DND-41 (cell line): Measurements from ENCODE around the gene SIPA1L3.
A peak's percentile ranks its signal among the peaks of the same experiment; 100 is the strongest.

Experiments used
- CTCF ChIP-seq: IDR thresholded peaks from 2 replicates; pipeline ENCODE4 v1.5.1; 2012; ENCODE audit warnings: borderline replicate concordance, low read length, moderate library complexity, mild to moderate bottlenecking; ENCODE audit not compliant: poor library complexity, severe bottlenecking; ENCODE audit errors: extremely low read depth
- EZH2 ChIP-seq: IDR thresholded peaks from 3 replicates; pipeline ENCODE4 v1.6.1; 2012; ENCODE audit warnings: borderline replicate concordance, low read depth, mild to moderate bottlenecking, moderate library complexity, low read length, inconsistent platforms; ENCODE audit not compliant: severe bottlenecking

- TF ChIP-seq EZH2 (no peak), CTCF (peak; percentile 54)
These were observed 227.6 kb downstream of the SIPA1L3 start for GRCh38 chr19:38134540-38135149.
